Right lobe of liver (tissue), 4 donors: Measurements from ENCODE around the gene CST4.

Experiments
- POLR2A ChIP-seq: fragments of 450-650 bp; IDR thresholded peaks from one replicate; pipeline ENCODE4 v1.6.1; 2017; ENCODE audit warnings: antibody characterized with exemption, mild to moderate bottlenecking
- TF ChIP-seq, protein P1 (sequence below), 4 donors: fragments of 200-600 bp in 3 of 4; fragments of 450-650 bp in 1 of 4; IDR thresholded peaks; one replicate each; pipeline versions ENCODE4 v1.5.1 to v1.8.0; 2016 to 2022; ENCODE audit warnings: antibody characterized with exemption in 4 of 4, mild to moderate bottlenecking in 2 of 4
- donor health status: DM: no; HTN: no; CAD: no.
- donor health status: DM: no; HTN: no; CAD: no.
- donor health status: DM: no; HTN: yes; CAD: no.

DNA sequence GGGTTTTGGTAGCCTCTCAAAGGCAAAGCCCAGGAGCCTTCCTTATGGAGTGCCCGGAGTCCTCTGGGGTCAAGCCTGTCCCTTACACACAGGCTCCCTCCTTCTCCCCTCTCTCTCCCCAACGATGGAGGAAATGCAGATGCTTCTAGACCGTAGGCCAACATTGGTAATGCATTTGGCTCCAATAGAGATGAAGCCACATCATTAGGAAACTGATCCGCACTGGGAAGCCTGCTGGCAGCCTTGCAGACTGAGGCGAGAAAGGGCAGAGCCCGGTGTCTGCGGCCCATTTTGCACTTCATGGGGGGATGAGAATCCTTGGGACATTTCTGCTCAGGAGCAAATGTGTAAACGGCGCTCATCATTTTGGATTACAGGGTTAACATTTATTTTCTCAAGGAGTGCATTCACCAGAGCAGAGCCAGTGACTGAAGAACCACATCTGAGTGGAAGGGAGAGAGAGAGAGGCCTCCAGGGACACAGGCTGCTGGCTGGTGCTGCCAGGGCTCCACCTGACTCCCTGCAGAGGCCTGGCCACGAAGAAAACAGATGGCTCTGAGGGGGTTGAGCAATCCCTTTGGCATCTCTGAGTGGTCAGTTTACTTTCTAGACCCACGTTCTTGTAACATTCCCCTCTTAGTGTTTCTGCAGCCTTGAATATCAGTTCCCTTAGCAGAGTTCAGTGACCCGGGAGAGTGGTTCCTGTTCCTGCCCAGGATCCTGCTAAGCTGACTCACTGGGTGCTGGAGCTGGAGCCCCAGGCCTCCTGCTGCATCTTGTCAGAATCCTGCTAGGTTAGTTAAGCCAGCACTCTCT is 46.7 kb downstream of the CST4 start:
- TF ChIP-seq, protein P1, sequence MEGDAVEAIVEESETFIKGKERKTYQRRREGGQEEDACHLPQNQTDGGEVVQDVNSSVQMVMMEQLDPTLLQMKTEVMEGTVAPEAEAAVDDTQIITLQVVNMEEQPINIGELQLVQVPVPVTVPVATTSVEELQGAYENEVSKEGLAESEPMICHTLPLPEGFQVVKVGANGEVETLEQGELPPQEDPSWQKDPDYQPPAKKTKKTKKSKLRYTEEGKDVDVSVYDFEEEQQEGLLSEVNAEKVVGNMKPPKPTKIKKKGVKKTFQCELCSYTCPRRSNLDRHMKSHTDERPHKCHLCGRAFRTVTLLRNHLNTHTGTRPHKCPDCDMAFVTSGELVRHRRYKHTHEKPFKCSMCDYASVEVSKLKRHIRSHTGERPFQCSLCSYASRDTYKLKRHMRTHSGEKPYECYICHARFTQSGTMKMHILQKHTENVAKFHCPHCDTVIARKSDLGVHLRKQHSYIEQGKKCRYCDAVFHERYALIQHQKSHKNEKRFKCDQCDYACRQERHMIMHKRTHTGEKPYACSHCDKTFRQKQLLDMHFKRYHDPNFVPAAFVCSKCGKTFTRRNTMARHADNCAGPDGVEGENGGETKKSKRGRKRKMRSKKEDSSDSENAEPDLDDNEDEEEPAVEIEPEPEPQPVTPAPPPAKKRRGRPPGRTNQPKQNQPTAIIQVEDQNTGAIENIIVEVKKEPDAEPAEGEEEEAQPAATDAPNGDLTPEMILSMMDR (IDR thresholded peaks at IDR 0.05) = no peak
- no peak for TF ChIP-seq POLR2A
